Suprapubic skin (tissue), 4 donors: ENCODE results near the gene CDKN2B. TPM values are rescaled to one million over a fixed set of nuclear protein-coding genes. Genes with fewer than 3 reads are reported as not detected.
"Not testable (repeated sequence)": the region's sequence is repeated elsewhere in the genome, so short reads cannot be mapped to it uniquely, and the experiment has no call there.

Source experiments
- DNase-seq, 2 donors: peaks; one replicate each; pipeline ENCODE4 v3.0.0-alpha.2; 2019; ENCODE audit warnings: low spot score in 2 of 2
- H3K27ac ChIP-seq: fragments of 200-600 bp; sonication (generic); one replicate; pipeline ENCODE4 v1.5.1; 2019
- H3K27me3 ChIP-seq: fragments of 200-600 bp; sonication (generic); one replicate; pipeline ENCODE4 v1.5.1; 2019
- H3K36me3 ChIP-seq: fragments of 200-600 bp; sonication (generic); one replicate; pipeline ENCODE4 v1.5.1; 2019
- H3K4me1 ChIP-seq: fragments of 200-600 bp; sonication (generic); one replicate; pipeline ENCODE4 v1.5.1; 2019
- H3K4me3 ChIP-seq: fragments of 200-600 bp; sonication (generic); one replicate; pipeline ENCODE4 v1.5.1; 2019; ENCODE audit warnings: mild to moderate bottlenecking
- H3K9me3 ChIP-seq: fragments of 200-600 bp; sonication (generic); one replicate; pipeline ENCODE4 v1.5.1; 2019
- EP300 ChIP-seq: sonication (generic); formaldehyde crosslinking; IDR thresholded peaks from one replicate; pipeline ENCODE4 v1.6.1; 2017; ENCODE audit warnings: antibody characterized with exemption
- POLR2A ChIP-seq, 2 donors: fragments of 450-650 bp; IDR thresholded peaks; one replicate each; pipeline ENCODE4 v1.6.1; 2017; ENCODE audit warnings: antibody characterized with exemption in 2 of 2, mild to moderate bottlenecking in 2 of 2, moderate library complexity in 2 of 2
- POLR2AphosphoS5 ChIP-seq, 3 donors: sonication (generic); formaldehyde crosslinking; IDR thresholded peaks; one replicate each; pipeline ENCODE4 v1.6.1; 2017; ENCODE audit warnings: antibody characterized with exemption in 3 of 3
- WGBS: methylation state at CpG from one replicate; pipeline ENCODE4 v1.1.5; 2018; 5-methylcytosine and 5-hydroxymethylcytosine counted together
- total RNA-seq, 4 donors: library from RNA; depleted of rRNA; stranded (reverse); fragments of >200 nt; gene quantifications; one replicate each; pipeline ENCODE4 v1.1.0, GENCODE V29; 2016
- TF ChIP-seq, protein P1 (sequence below), 2 donors: fragments of 200-600 bp in 1 of 2; fragments of 450-650 bp in 1 of 2; sonication (generic) in 1 of 2; IDR thresholded peaks; one replicate each; pipeline ENCODE4 v1.5.1; 2016 to 2019; ENCODE audit warnings: antibody characterized with exemption in 2 of 2, mild to moderate bottlenecking in 1 of 2, moderate library complexity in 1 of 2

Gene CDKN2B
- total RNA-seq, 4 donors from 2014 or later = 38.8 to 59.9 (median 51.9) TPM

GRCh38 chr9:21964925-21965385 is 44.1 kb downstream of the CDKN2B start:
- DNase-seq = peak in 1 of 2 donors; percentile 75
- Histone ChIP-seq H3K27ac (no peak overlapping the region), H3K4me3 (peak overlapping the region; percentile 34), H3K36me3 (no peaks in the 10 kb centered on the region), H3K4me1 (peaks cover 28% of the 10 kb centered on the region), H3K9me3 (no peaks in the 10 kb centered on the region), H3K27me3 (peaks cover 72% of the 10 kb centered on the region)
- no peak for TF ChIP-seq EP300
- TF ChIP-seq POLR2AphosphoS5 (IDR thresholded peaks at IDR 0.05) = no peak
- TF ChIP-seq POLR2A (IDR thresholded peaks at IDR 0.05) = no peak
- TF ChIP-seq, protein P1, sequence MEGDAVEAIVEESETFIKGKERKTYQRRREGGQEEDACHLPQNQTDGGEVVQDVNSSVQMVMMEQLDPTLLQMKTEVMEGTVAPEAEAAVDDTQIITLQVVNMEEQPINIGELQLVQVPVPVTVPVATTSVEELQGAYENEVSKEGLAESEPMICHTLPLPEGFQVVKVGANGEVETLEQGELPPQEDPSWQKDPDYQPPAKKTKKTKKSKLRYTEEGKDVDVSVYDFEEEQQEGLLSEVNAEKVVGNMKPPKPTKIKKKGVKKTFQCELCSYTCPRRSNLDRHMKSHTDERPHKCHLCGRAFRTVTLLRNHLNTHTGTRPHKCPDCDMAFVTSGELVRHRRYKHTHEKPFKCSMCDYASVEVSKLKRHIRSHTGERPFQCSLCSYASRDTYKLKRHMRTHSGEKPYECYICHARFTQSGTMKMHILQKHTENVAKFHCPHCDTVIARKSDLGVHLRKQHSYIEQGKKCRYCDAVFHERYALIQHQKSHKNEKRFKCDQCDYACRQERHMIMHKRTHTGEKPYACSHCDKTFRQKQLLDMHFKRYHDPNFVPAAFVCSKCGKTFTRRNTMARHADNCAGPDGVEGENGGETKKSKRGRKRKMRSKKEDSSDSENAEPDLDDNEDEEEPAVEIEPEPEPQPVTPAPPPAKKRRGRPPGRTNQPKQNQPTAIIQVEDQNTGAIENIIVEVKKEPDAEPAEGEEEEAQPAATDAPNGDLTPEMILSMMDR (IDR thresholded peaks at IDR 0.05) = no peak
- 3% methylated on average over 29 of the region's 29 CpGs for WGBS

- Histone ChIP-seq H3K9me3 (no peaks in the 10 kb centered on the region), H3K4me1 (peaks cover 15% of the 10 kb centered on the region), H3K27ac (no peak overlapping the region), H3K36me3 (no peaks in the 10 kb centered on the region), H3K27me3 (peaks cover 38% of the 10 kb centered on the region), H3K4me3 (no peak overlapping the region)
- TF ChIP-seq, protein P1 (IDR thresholded peaks at IDR 0.05) = no peak
- TF ChIP-seq EP300 = no peak
- no peak for TF ChIP-seq POLR2A (IDR thresholded peaks at IDR 0.05)
- no peak for TF ChIP-seq POLR2AphosphoS5 (IDR thresholded peaks at IDR 0.05)
- 77% methylated on average over 2 of the region's 2 CpGs for WGBS
- DNase-seq = no peak
Observed at GRCh38 chr9:21961569-21961968, 47.5 kb downstream of the CDKN2B start.

DNA sequence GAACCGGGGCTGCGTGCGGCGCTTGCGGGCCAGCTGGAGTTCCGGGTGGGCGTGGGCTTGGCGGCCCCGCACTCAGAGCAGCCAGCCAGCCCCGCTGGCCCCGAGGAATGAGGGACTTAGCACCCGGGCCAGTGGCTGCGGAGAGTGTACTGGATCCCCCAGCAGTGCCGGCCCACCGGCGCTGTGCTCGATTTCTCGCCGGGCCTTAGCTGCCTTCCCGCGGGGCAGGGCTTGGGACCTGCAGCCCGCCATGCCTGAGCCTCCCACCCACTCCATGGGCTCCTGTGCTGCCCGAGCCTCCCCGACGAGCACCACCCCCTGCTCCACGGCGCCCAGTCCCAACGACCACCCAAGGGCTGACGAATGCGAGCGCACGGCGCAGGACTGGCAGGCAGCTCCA is 49.8 kb downstream of the CDKN2B start:
- 98% methylated on average over 10 of the region's 33 CpGs for WGBS
- H3K4me3 ChIP-seq, H3K4me1 ChIP-seq, H3K9me3 ChIP-seq, H3K27ac ChIP-seq, H3K36me3 ChIP-seq: not testable (repeated sequence)
- peaks cover 16% of the 10 kb centered on the region for H3K27me3 ChIP-seq
- peak in 1 of 2 donors; percentile 70 for DNase-seq

GRCh38 chr9:21958833-21959232 is 50.3 kb downstream of the CDKN2B start:
- WGBS = 92% methylated on average over 2 of the region's 2 CpGs
- peaks cover 11% of the 10 kb centered on the region for H3K27me3 ChIP-seq

More at GRCh38 chr9:21958833-21959232, 50.3 kb downstream of the CDKN2B start:
- Histone ChIP-seq H3K36me3 (no peaks in the 10 kb centered on the region), H3K9me3 (no peaks in the 10 kb centered on the region), H3K27ac (no peak overlapping the region), H3K4me1 (no peaks in the 10 kb centered on the region), H3K4me3 (no peak overlapping the region)
- TF ChIP-seq, protein P1 (IDR thresholded peaks at IDR 0.05) = no peak
- TF ChIP-seq EP300 = no peak
- no peak for TF ChIP-seq POLR2A (IDR thresholded peaks at IDR 0.05)
- no peak for TF ChIP-seq POLR2AphosphoS5 (IDR thresholded peaks at IDR 0.05)
- no peak for DNase-seq

Other genes with a start within 250 kb of the CDKN2B start
- 10 to 100 TPM; 15.2 to 24.9 (median 22.1) TPM for gene MTAP, start 206.7 kb downstream of the CDKN2B start, total RNA-seq
- gene CDKN2A, start 14.9 kb downstream of the CDKN2B start, total RNA-seq = 1 to 10 TPM in 2 of 4 donors, not detected in 2; 2.0 to 3.4 TPM
- under 1 TPM in 1 of 4 donors, not detected in 3; 0.59 TPM for gene CDKN2B-AS1, start 14.5 kb downstream of the CDKN2B start, total RNA-seq